ENCODE measurements around the gene HSD17B2. TPM values are rescaled to one million over a fixed set of nuclear protein-coding genes. Genes with fewer than 3 reads are reported as not detected.
"Not testable (repeated sequence)": the region's sequence is repeated elsewhere in the genome, so short reads cannot be mapped to it uniquely, and the experiment has no call there.

The HSD17B2 gene
- total RNA-seq, 1 experiment from 2014 or later = 16.0 TPM

- DNase-seq (ENCODE audit: low read depth) = no peak
Measured at GRCh38 chr16:82079892-82080291, 44.8 kb downstream of the HSD17B2 start.

- DNase-seq (ENCODE audit: low read depth) = no peak
Measured at GRCh38 chr16:82081264-82081663, 46.2 kb downstream of the HSD17B2 start.

GRCh38 chr16:82082097-82082496 lies 47.0 kb downstream of the HSD17B2 start:
- DNase-seq (ENCODE audit: low read depth) = no peak

- DNase-seq (ENCODE audit: low read depth) = peak; percentile 84
Measured at GRCh38 chr16:82082543-82083244, 47.6 kb downstream of the HSD17B2 start.

GRCh38 chr16:82083710-82084353 lies 48.8 kb downstream of the HSD17B2 start:
- no peak for DNase-seq (ENCODE audit: low read depth)

GRCh38 chr16:82085011-82085779 lies 50.1 kb downstream of the HSD17B2 start:
- DNase-seq (ENCODE audit: low read depth) = no peak

- no peak for DNase-seq (ENCODE audit: low read depth)
Measured at GRCh38 chr16:82088483-82088882, 53.4 kb downstream of the HSD17B2 start.

- DNase-seq (ENCODE audit: low read depth) = peak; percentile 57
Measured at GRCh38 chr16:82091241-82091640, 56.2 kb downstream of the HSD17B2 start.

- peak; percentile 27 for DNase-seq (ENCODE audit: low read depth)
Measured at GRCh38 chr16:82092711-82093110, 57.7 kb downstream of the HSD17B2 start.

GRCh38 chr16:82093666-82094300 lies 58.7 kb downstream of the HSD17B2 start:
- peak; percentile 86 for DNase-seq (ENCODE audit: low read depth)

GRCh38 chr16:82094942-82095540 lies 60.0 kb downstream of the HSD17B2 start:
- no peak for DNase-seq (ENCODE audit: low read depth)

- DNase-seq (ENCODE audit: low read depth) = no peak
Measured at GRCh38 chr16:82096641-82097040, 61.6 kb downstream of the HSD17B2 start.

GRCh38 chr16:82105107-82105506 lies 70.1 kb downstream of the HSD17B2 start:
- DNase-seq (ENCODE audit: low read depth) = no peak

- DNase-seq (ENCODE audit: low read depth) = no peak
Measured at GRCh38 chr16:82108100-82108499, 73.0 kb downstream of the HSD17B2 start.

- DNase-seq (ENCODE audit: low read depth) = peak; percentile 40
Measured at GRCh38 chr16:82108774-82109173, 73.7 kb downstream of the HSD17B2 start.

- DNase-seq (ENCODE audit: low read depth) = not testable (repeated sequence)
Measured at GRCh38 chr16:82109266-82109665, 74.2 kb downstream of the HSD17B2 start.

GRCh38 chr16:82111944-82112343 lies 76.9 kb downstream of the HSD17B2 start:
- DNase-seq (ENCODE audit: low read depth) = no peak

- no peak for DNase-seq (ENCODE audit: low read depth)
Measured at GRCh38 chr16:82113741-82114140, 78.7 kb downstream of the HSD17B2 start.

- DNase-seq (ENCODE audit: low read depth) = no peak
Measured at GRCh38 chr16:82116535-82116934, 81.5 kb downstream of the HSD17B2 start.

GRCh38 chr16:82118749-82119148 lies 83.7 kb downstream of the HSD17B2 start:
- no peak for DNase-seq (ENCODE audit: low read depth)

- DNase-seq (ENCODE audit: low read depth) = no peak
Measured at GRCh38 chr16:82119405-82119804, 84.4 kb downstream of the HSD17B2 start.

GRCh38 chr16:82124651-82125050 lies 89.6 kb downstream of the HSD17B2 start:
- DNase-seq (ENCODE audit: low read depth) = no peak

Measured in M059J (cell line).